HG03469 (cell line): Measurements from ENCODE around the gene PARD6B.

ENCODE experiments used
- ATAC-seq: cut with Tn5 transposase; IDR thresholded peaks from one replicate; pipeline ENCODE4 v1.9.1; 2021; ENCODE audit warnings: mild to moderate bottlenecking, moderate library complexity, moderate number of reproducible peaks; ENCODE audit not compliant: unreplicated experiment

Gene PARD6B

GRCh38 chr20:50722424-50723155 lies 8.8 kb upstream of the PARD6B start:
- ATAC-seq: no peak

- ATAC-seq: no peak
Measured at GRCh38 chr20:50723672-50724071, 7.7 kb upstream of the PARD6B start.

- ATAC-seq: no peak
Measured at GRCh38 chr20:50724112-50724725, 7.2 kb upstream of the PARD6B start.

- no peak for ATAC-seq
Measured at GRCh38 chr20:50724851-50725723, 6.3 kb upstream of the PARD6B start.

GRCh38 chr20:50725724-50726005 lies 5.7 kb upstream of the PARD6B start:
- ATAC-seq: no peak

- no peak for ATAC-seq
Measured at GRCh38 chr20:50726955-50727791, 4.2 kb upstream of the PARD6B start.

- no peak for ATAC-seq
Measured at GRCh38 chr20:50727792-50728485, 3.4 kb upstream of the PARD6B start.

GRCh38 chr20:50728486-50728980 lies 2.8 kb upstream of the PARD6B start:
- ATAC-seq: no peak

GRCh38 chr20:50728981-50729874 lies 2.2 kb upstream of the PARD6B start:
- no peak for ATAC-seq

GRCh38 chr20:50729901-50730764 lies 1.2 kb upstream of the PARD6B start:
- ATAC-seq: no peak

- no peak for ATAC-seq
Measured at GRCh38 chr20:50730765-50731054, 670 bp upstream of the PARD6B start.

GRCh38 chr20:50731930-50732690 lies 730 bp downstream of the PARD6B start:
- no peak for ATAC-seq

- ATAC-seq: no peak
Measured at GRCh38 chr20:50733644-50734349, 2.4 kb downstream of the PARD6B start.

GRCh38 chr20:50734730-50735679 lies 3.6 kb downstream of the PARD6B start:
- ATAC-seq: no peak

- ATAC-seq: no peak
Measured at GRCh38 chr20:50735813-50736212, 4.4 kb downstream of the PARD6B start.

- no peak for ATAC-seq
Measured at GRCh38 chr20:50737352-50737751, 6.0 kb downstream of the PARD6B start.
